D341Med (cell line): ENCODE results near the gene CTNNA3.

Experiments used
- DNase-seq: peaks from one replicate; pipeline ENCODE4 v3.0.0; 2012; ENCODE audit warnings: low spot score

Gene CTNNA3

GRCh38 chr10:66537186-66537585 lies 1158.8 kb downstream of the CTNNA3 start:
- no peak for DNase-seq

GRCh38 chr10:66535439-66535838 lies 1160.6 kb downstream of the CTNNA3 start:
- DNase-seq = no peak

- no peak for DNase-seq
Observed at GRCh38 chr10:66534866-66535265, 1161.1 kb downstream of the CTNNA3 start.

- no peak for DNase-seq
Observed at GRCh38 chr10:66521506-66521905, 1174.5 kb downstream of the CTNNA3 start.

- no peak for DNase-seq
Observed at GRCh38 chr10:66519616-66520015, 1176.4 kb downstream of the CTNNA3 start.

GRCh38 chr10:66514666-66515065 lies 1181.3 kb downstream of the CTNNA3 start:
- DNase-seq = no peak

GRCh38 chr10:66513504-66513903 lies 1182.5 kb downstream of the CTNNA3 start:
- no peak for DNase-seq

- no peak for DNase-seq
Observed at GRCh38 chr10:66505003-66505657, 1190.9 kb downstream of the CTNNA3 start.

- no peak for DNase-seq
Observed at GRCh38 chr10:66501356-66501755, 1194.6 kb downstream of the CTNNA3 start.

- no peak for DNase-seq
Observed at GRCh38 chr10:66483966-66484365, 1212.0 kb downstream of the CTNNA3 start.

- no peak for DNase-seq
Observed at GRCh38 chr10:66472156-66472555, 1223.8 kb downstream of the CTNNA3 start.

GRCh38 chr10:66467042-66467441 lies 1229.0 kb downstream of the CTNNA3 start:
- no peak for DNase-seq

- DNase-seq = no peak
Observed at GRCh38 chr10:66466622-66467021, 1229.4 kb downstream of the CTNNA3 start.

- no peak for DNase-seq
Observed at GRCh38 chr10:66463611-66464010, 1232.4 kb downstream of the CTNNA3 start.

GRCh38 chr10:66457629-66458028 lies 1238.4 kb downstream of the CTNNA3 start:
- peak; percentile 14 for DNase-seq

GRCh38 chr10:66455304-66455703 lies 1240.7 kb downstream of the CTNNA3 start:
- no peak for DNase-seq

GRCh38 chr10:66440568-66440967 lies 1255.4 kb downstream of the CTNNA3 start:
- no peak for DNase-seq

GRCh38 chr10:66414943-66415342 lies 1281.1 kb downstream of the CTNNA3 start:
- DNase-seq = no peak

GRCh38 chr10:66405566-66405965 lies 1290.4 kb downstream of the CTNNA3 start:
- DNase-seq = no peak

- DNase-seq = no peak
Observed at GRCh38 chr10:66398669-66399068, 1297.3 kb downstream of the CTNNA3 start.

- DNase-seq = no peak
Observed at GRCh38 chr10:66394342-66395063, 1301.5 kb downstream of the CTNNA3 start.

GRCh38 chr10:66390926-66391325 lies 1305.1 kb downstream of the CTNNA3 start:
- DNase-seq = no peak

GRCh38 chr10:66381045-66381444 lies 1315.0 kb downstream of the CTNNA3 start:
- no peak for DNase-seq
